ENCODE data around the gene SLC44A2.
"Not testable (repeated sequence)": the region's sequence is repeated elsewhere in the genome, so short reads cannot be mapped to it uniquely, and the experiment has no call there.

The SLC44A2 gene

DNA sequence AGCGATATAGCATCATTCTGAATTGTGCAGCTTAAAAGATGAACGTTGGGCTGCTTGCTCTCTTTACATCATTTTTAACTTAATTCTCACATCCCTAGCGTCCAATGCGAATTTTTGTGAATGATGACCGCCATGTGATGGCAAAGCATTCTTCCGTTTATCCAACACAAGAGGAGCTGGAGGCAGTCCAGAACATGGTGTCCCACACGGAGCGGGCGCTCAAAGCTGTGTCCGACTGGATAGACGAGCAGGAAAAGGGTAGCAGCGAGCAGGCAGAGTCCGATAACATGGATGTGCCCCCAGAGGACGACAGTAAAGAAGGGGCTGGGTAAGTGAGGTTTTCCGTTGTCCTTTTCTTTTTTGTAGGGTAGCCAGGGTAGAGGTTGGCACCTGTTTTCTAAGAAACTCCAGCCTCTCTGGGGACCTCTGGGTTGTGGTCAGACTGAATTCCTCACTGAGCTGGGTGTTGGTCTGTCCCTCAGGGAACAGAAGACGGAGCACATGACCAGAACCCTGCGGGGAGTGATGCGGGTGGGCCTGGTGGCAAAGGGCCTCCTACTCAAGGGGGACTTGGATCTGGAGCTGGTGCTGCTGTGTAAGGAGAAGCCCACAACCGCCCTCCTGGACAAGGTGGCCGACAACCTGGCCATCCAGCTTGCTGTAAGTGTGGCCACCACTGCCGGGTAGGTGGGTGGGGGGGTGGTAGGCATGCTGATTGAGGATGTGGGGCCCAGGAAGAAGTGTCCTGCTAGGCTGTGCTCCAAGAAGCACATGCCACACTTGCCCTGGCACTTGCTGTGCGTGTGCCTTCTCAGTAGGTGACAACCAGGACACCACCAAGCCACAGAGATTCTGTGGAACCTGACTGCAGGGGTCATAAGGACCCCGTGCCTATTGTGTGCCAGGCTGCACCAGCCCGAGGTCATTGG, 45.8 kb downstream of the SLC44A2 start:
- H3K4me3 ChIP-seq (ENCODE audit: low read depth, low read length): no peak overlapping the region
- DNase-seq (ENCODE audit: low read depth): no peak
- TF ChIP-seq, protein P1, sequence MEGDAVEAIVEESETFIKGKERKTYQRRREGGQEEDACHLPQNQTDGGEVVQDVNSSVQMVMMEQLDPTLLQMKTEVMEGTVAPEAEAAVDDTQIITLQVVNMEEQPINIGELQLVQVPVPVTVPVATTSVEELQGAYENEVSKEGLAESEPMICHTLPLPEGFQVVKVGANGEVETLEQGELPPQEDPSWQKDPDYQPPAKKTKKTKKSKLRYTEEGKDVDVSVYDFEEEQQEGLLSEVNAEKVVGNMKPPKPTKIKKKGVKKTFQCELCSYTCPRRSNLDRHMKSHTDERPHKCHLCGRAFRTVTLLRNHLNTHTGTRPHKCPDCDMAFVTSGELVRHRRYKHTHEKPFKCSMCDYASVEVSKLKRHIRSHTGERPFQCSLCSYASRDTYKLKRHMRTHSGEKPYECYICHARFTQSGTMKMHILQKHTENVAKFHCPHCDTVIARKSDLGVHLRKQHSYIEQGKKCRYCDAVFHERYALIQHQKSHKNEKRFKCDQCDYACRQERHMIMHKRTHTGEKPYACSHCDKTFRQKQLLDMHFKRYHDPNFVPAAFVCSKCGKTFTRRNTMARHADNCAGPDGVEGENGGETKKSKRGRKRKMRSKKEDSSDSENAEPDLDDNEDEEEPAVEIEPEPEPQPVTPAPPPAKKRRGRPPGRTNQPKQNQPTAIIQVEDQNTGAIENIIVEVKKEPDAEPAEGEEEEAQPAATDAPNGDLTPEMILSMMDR (IDR thresholded peaks at IDR 0.05; ENCODE audit: insufficient read depth, low read depth, low read length, missing control alignments): no peak

DNA sequence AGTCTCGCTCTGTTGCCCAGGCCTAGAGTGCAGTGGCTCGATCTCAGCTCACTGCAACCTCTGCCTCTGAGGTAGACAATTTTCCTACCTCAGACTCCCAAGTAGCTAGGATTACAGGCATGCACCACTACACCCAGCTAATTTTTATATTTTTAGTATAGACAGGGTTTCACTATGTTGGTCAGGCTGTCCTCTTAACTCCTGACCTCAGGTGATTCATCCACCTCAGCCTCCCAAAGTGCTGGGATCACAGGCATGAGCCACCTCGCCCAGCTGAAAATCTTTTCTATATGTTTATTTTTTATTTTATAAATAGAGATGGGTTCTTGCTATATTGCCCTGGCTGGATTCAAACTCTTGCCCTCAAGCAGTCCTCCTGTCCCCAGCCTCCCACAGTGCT, 46.6 kb downstream of the SLC44A2 start:
- not testable (repeated sequence) for DNase-seq (ENCODE audit: low read depth)

DNA sequence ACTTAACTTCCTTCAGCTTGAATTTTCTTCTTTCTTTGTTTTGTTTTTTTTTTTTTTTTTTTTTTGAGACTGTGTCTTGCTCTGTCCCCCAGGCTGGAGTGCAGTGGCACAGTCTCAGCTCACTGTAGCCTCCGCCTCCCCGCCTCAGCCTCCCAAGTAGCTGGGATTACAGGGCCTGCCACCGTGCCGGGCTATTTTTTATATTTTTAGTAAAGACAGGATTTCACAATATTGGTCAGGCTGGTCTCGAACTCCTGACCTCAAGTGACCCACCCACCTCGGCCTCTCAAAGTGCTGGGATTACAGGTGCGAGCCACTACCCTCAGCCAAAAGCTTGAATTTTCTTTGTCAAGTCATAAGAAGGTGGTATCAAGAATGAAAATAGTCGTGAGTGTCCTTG, 49.9 kb downstream of the SLC44A2 start:
- DNase-seq (ENCODE audit: low read depth); H3K4me3 ChIP-seq (ENCODE audit: low read depth, low read length): not testable (repeated sequence)

More for the DNA sequence above, 46.6 kb downstream of the SLC44A2 start:
- H3K4me3 ChIP-seq (ENCODE audit: low read depth, low read length): not testable (repeated sequence)

DNA sequence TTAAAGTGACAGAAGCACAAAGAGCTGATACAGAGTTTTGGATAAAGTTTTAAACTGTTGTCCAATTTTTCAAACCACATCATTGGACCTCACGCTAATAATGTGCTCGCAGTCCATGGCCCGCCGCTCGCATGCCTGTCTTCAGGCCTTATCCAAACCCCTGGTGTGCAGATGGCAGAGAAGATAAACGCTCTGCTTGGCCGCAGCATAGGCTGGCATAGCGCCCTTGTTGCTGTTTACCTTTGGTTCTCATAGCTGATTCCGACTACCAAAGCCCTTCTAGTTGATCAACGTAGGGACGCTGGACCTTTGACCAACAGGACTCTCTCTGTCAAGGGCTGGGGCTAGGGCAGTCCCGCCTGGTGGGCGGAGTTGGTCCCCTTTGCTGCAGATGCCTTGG, 52.4 kb downstream of the SLC44A2 start:
- no peak for DNase-seq (ENCODE audit: low read depth)
- TF ChIP-seq, protein P1 (IDR thresholded peaks at IDR 0.05; ENCODE audit: insufficient read depth, low read depth, low read length, missing control alignments): no peak

DNA sequence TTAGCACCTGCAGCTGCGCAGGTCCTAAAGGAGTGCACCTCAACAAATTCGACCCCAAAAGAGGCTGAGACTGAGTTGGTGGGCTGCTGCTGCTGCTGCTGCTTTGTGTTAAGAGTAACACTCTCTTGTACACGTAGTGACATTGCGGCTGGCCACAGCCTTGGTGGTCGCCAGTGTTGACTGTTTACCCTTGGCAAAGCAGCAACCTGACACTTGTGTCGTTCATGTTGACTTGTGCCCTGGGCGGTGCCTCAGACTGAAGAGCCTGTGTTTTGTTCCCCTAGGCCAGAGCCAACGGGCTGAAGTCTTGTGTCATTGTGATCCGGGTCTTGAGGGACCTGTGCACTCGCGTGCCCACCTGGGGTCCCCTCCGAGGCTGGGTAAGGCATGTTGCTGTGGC, 53.5 kb downstream of the SLC44A2 start:
- TF ChIP-seq, protein P1 (IDR thresholded peaks at IDR 0.05; ENCODE audit: insufficient read depth, low read depth, low read length, missing control alignments): no peak
- no peak overlapping the region for H3K4me3 ChIP-seq (ENCODE audit: low read depth, low read length)
- DNase-seq (ENCODE audit: low read depth): no peak

More for the DNA sequence above, 52.4 kb downstream of the SLC44A2 start:
- no peak overlapping the region for H3K4me3 ChIP-seq (ENCODE audit: low read depth, low read length)

DNA sequence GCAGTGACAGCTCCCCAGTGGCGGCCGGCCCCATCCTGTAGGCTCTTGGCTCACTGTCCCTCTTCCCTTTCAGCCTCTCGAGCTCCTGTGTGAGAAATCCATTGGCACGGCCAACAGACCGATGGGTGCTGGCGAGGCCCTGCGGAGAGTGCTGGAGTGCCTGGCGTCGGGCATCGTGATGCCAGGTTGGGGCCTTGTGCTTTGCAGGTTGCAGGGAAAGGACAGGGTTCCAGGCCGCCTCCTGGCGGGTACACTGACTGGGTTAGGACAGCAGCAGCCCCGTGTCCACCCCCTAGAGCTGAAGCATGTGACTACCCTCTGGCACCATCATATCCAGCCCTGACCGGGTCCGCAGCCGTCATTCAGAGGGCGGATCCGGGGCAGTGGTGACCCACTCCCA, 54.4 kb downstream of the SLC44A2 start:
- DNase-seq (ENCODE audit: low read depth): no peak
- no peak overlapping the region for H3K4me3 ChIP-seq (ENCODE audit: low read depth, low read length)
- TF ChIP-seq, protein P1 (IDR thresholded peaks at IDR 0.05; ENCODE audit: insufficient read depth, low read depth, low read length, missing control alignments): no peak

DNA sequence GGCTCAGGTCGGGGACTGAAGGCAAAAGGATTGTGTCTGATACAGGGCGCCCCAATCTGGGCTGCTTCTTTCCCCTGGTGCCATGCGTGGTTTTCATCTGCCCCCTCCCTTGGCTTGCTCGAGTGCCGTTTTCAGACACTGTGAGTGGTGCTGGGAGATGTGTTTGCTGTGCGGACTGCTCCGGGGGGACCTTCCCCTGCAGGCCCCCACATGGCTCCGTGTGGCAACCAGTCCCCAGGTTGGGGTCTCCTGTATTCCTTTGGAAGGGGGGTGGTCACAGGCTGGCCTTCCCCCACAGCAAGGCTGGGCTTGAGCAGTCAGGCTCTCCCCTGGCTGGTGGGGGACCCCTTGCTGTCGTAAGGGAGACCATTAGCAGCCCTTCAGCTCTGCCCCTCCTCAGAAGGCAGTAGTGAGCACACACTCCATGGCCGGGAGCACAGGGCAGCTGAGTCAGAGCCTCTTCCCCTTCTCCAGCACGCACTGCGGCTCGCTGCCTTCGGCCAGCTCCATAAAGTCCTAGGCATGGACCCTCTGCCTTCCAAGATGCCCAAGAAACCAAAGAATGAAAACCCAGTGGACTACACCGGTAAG, 55.3 kb downstream of the SLC44A2 start:
- DNase-seq (ENCODE audit: low read depth): no peak
- TF ChIP-seq, protein P1 (IDR thresholded peaks at IDR 0.05; ENCODE audit: insufficient read depth, low read depth, low read length, missing control alignments): no peak
- no peak overlapping the region for H3K4me3 ChIP-seq (ENCODE audit: low read depth, low read length)

DNA sequence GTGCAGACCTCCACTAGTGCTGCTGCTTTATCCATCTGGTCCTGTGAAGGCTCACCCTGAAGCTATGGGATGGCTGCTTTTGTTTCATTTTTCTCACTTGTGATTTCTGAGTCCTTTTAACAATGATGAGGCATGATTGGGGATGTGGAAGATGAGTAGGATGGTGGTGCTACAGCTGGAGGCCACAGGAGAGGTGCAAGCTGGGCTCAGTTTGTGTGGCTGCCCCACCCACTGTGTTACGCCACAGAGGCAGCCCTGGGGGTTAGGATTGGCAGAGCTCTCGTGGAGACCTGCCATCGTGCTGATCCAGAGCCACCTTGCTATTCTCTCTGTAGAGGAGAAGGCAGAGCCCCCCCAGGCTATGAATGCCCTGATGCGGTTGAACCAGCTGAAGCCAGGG, 56.3 kb downstream of the SLC44A2 start:
- DNase-seq (ENCODE audit: low read depth): no peak
- H3K4me3 ChIP-seq (ENCODE audit: low read depth, low read length): no peak overlapping the region

More for the DNA sequence above, 56.3 kb downstream of the SLC44A2 start:
- TF ChIP-seq, protein P1 (IDR thresholded peaks at IDR 0.05; ENCODE audit: insufficient read depth, low read depth, low read length, missing control alignments): no peak

Measured in GM12865 (cell line).